GM12891 (cell line): ENCODE results near the gene YPEL4.

Source experiments
- DNase-seq: peaks from one replicate; pipeline ENCODE4 v3.0.0; 2011; ENCODE audit warnings: low spot score; ENCODE audit not compliant: insufficient read length
- FAIRE-seq: peaks from 2 replicates; lab custom pipeline; 2011; peaks lifted over from hg19 to GRCh38; lab: Jason Lieb, UNC
- PAX5 ChIP-seq: IDR thresholded peaks from 2 replicates; pipeline ENCODE4 v1.6.1; 2011; ENCODE audit warnings: low read length, moderate library complexity, mild to moderate bottlenecking; ENCODE audit not compliant: insufficient read depth, severe bottlenecking
- POLR2A ChIP-seq: IDR thresholded peaks from 2 replicates; pipeline ENCODE4 v1.6.1; 2011; ENCODE audit warnings: low read depth, low read length, control low read depth
- POLR2AphosphoS5 ChIP-seq: IDR thresholded peaks from 2 replicates; pipeline ENCODE4 v1.6.1; 2011; ENCODE audit warnings: low read depth, low read length, control low read depth
- POU2F2 ChIP-seq: IDR thresholded peaks from 2 replicates; pipeline ENCODE4 v1.6.1; 2011; ENCODE audit warnings: low read depth, mild to moderate bottlenecking, control low read depth, low read length, moderate library complexity
- SPI1 ChIP-seq: IDR thresholded peaks from 2 replicates; pipeline ENCODE4 v1.6.1; 2011; ENCODE audit warnings: low read depth, low read length, control low read depth
- TAF1 ChIP-seq: IDR thresholded peaks from 2 replicates; pipeline ENCODE4 v1.6.1; 2011; ENCODE audit warnings: low read depth, low read length, control low read depth

Gene YPEL4

DNA sequence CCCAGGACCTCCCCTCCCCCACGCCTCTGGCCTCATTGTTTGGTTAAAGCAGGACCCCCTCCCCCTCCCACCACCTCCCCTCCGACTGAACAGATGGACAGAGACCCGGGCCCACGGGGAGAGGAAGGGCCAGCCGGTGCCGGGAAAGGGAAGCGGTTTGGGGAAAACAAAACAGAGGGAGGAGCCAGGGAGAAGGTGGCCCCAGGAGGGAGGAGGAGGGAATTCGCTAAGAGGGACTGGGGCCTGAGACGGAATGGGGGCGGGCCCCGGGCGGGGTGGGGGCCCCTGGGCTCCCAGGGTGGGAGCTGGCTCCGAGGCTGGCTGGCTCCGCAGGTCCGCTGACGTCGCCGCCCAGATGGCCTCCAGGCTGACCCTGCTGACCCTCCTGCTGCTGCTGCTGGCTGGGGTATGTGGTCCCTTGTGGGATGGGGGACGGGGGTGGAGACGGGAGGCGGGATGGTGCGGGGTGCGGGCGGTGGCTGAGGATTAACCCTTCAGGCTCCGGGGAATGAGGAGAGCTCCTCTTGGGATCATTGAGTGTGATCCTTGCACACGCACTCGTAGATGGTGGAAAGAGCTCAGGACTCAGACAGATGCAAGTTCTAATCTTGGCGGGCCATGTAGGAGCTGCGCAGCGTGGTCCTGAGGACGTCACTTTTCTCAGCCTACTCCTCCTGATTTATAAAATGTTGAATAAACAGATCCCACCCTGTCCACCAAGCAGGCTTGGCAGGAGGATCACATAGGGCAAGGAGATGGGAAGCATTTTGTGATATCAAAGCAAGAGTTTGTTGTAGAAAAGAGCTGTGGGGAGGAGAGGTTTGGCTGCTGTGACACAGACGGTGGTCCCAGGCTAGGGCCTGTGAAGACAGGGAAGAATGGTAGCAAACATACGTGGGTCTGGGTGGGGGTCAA, 51.5 kb downstream of the YPEL4 start:
- DNase-seq (no peak), FAIRE-seq (no peak)

DNA sequence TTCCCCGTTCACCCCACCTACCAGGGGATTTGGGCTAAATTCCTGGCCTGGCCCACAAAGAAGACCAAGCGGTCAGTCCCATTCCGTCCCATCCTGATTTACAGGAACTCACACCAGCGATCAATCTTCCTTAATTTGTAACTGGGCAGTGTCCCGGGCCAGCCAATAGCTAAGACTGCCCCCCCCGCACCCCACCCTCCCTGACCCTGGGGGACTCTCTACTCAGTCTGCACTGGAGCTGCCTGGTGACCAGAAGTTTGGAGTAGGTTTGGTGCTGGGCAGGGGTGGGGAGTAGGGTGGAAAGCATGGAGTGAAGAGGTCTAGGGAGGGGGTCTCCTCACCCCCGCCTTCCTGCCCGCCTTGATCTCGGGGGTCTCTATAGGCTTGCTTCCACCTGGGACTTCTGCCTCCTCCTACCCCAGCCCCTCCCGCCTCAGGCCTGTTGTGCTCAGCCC, 52.2 kb downstream of the YPEL4 start, which contains the start of gene SERPING1:
Gene SERPING1, plus strand, starts transcription at position 225 of the 455 bp plus-strand sequence. CDS start 586 bp downstream, outside the sequence.
- no peak for DNase-seq
- FAIRE-seq: no peak
- TF ChIP-seq POLR2AphosphoS5: no peak
- no peak for TF ChIP-seq TAF1
- no peak for TF ChIP-seq POU2F2
- no peak for TF ChIP-seq SPI1
- TF ChIP-seq POLR2A: no peak
- no peak for TF ChIP-seq PAX5

More for the DNA sequence above, 51.5 kb downstream of the YPEL4 start:
- TF ChIP-seq POU2F2 (no peak), SPI1 (no peak), POLR2AphosphoS5 (no peak), POLR2A (no peak), PAX5 (no peak), TAF1 (no peak)

DNA sequence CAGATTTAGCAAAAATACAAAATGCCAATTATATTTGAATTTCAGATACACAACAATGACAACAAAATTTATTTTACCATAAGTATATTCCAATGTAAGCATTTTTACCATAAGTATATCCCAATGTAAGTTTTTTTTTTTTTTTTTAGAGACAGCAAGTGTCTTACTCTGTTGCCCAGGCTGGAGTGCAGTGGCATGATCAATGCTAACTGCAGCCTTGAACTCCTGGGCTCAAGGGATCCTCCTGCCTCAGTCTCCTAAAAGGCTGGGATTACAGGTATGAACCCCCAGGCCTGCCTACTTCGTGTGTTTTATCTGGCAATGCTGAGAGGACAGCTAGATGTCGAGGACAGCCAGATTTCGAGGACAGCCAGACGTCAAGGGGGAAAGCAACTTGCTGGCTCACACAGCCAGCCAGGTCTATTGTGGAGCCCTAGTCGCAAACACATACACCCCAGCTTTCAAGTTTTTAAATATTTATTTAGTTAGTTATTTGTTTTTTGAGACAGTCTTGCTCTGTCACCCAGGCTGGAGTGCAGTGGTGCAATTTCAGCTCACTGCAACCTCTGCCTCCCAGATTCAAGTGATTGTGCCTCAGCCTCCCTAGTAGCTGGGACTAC, 53.3 kb downstream of the YPEL4 start:
- no peak for FAIRE-seq
- TF ChIP-seq POU2F2: no peak
- no peak for TF ChIP-seq SPI1
- no peak for TF ChIP-seq PAX5
- no peak for TF ChIP-seq POLR2AphosphoS5
- TF ChIP-seq TAF1: no peak
- TF ChIP-seq POLR2A: no peak
- no peak for DNase-seq
